HG03196 (cell line): Measurements from ENCODE around the gene SPOP.

Experiments
- ATAC-seq: cut with Tn5 transposase; IDR thresholded peaks from one replicate; pipeline ENCODE4 v1.9.1; 2021; ENCODE audit not compliant: unreplicated experiment

The SPOP gene

GRCh38 chr17:49618028-49618611 lies 59.8 kb downstream of the SPOP start:
- ATAC-seq, result no peak

- no peak for ATAC-seq
These were observed 61.2 kb downstream of the SPOP start for GRCh38 chr17:49616601-49617131.

GRCh38 chr17:49616086-49616485 lies 61.8 kb downstream of the SPOP start:
- ATAC-seq, result no peak

- ATAC-seq, result no peak
These were observed 64.6 kb downstream of the SPOP start for GRCh38 chr17:49613182-49613800.

GRCh38 chr17:49612726-49613125 lies 65.2 kb downstream of the SPOP start:
- no peak for ATAC-seq

- ATAC-seq, result no peak
These were observed 66.9 kb downstream of the SPOP start for GRCh38 chr17:49610883-49611584.

GRCh38 chr17:49604314-49604869 lies 73.5 kb downstream of the SPOP start:
- no peak for ATAC-seq

GRCh38 chr17:49603720-49604119 lies 74.2 kb downstream of the SPOP start:
- no peak for ATAC-seq

GRCh38 chr17:49603238-49603637 lies 74.7 kb downstream of the SPOP start:
- no peak for ATAC-seq

- ATAC-seq, result no peak
These were observed 75.1 kb downstream of the SPOP start for GRCh38 chr17:49602783-49603182.

GRCh38 chr17:49600949-49601348 lies 76.9 kb downstream of the SPOP start:
- no peak for ATAC-seq

GRCh38 chr17:49598918-49599317 lies 79.0 kb downstream of the SPOP start:
- ATAC-seq, result no peak

GRCh38 chr17:49597928-49598655 lies 79.8 kb downstream of the SPOP start:
- ATAC-seq, result no peak

GRCh38 chr17:49597436-49597835 lies 80.5 kb downstream of the SPOP start:
- ATAC-seq, result no peak

GRCh38 chr17:49596613-49597244 lies 81.2 kb downstream of the SPOP start:
- ATAC-seq, result no peak

GRCh38 chr17:49595980-49596379 lies 81.9 kb downstream of the SPOP start:
- ATAC-seq, result no peak

- no peak for ATAC-seq
These were observed 82.6 kb downstream of the SPOP start for GRCh38 chr17:49595328-49595727.

GRCh38 chr17:49592263-49592662 lies 85.6 kb downstream of the SPOP start:
- no peak for ATAC-seq

- ATAC-seq, result no peak
These were observed 87.0 kb downstream of the SPOP start for GRCh38 chr17:49590874-49591273.

GRCh38 chr17:49589577-49589927 lies 88.3 kb downstream of the SPOP start:
- no peak for ATAC-seq
